ENCODE data around the gene GOLGA8K. TPM values are rescaled to one million over a fixed set of nuclear protein-coding genes. Genes with fewer than 3 reads are reported as not detected.
A peak's percentile ranks its signal among the peaks of the same experiment; 100 is the strongest.
"Not testable (repeated sequence)": the region's sequence is repeated elsewhere in the genome, so short reads cannot be mapped to it uniquely, and the experiment has no call there.

The GOLGA8K gene
- polyA plus RNA-seq, 3 donors = 3.2 TPM; not detected in 2

DNA sequence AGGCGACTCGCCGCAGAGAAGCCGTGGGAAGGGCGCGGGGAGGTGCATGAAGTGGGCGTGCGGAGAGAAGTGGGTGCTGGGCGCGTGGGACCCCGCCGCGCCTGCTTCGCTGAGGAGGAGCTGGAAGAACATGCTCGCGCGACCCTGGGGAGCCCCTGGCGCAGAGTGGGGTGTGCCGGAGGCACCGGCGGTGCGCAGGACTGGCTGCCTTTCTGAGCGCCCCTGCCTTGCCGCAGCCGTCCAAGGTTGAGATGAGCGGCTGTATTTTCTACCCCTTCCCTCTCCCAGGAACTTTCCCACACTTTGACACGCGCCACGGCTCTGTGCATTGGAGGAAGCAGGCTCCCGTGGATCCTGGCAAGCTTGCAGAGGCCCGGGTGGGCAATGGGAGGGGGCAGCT, 56.1 kb downstream of the GOLGA8K start:
- H3K9ac ChIP-seq (ENCODE audit: insufficient read depth, low read length, poor library complexity, severe bottlenecking); intact Hi-C loops (cut with micrococcal nuclease); H3K9me3 ChIP-seq (replicated peaks in 1 of 2; ENCODE audit: control insufficient read depth in 1 of 2, insufficient read depth in 1 of 2, low read length in 2 of 2); DNase-seq; H3K4me1 ChIP-seq (ENCODE audit: control insufficient read depth in 1 of 2, insufficient read depth in 2 of 2, low read length in 2 of 2); H3K27ac ChIP-seq (ENCODE audit: low read depth in 1 of 2, low read length in 2 of 2); H3K4me1 Mint-ChIP-seq; H3K36me3 ChIP-seq (replicated peaks in 1 of 2; ENCODE audit: control insufficient read depth in 1 of 2, insufficient read depth in 2 of 2, low read length in 2 of 2); H3K27me3 ChIP-seq (ENCODE audit: control insufficient read depth in 2 of 2, insufficient read depth in 2 of 2, low read length in 2 of 2); H3K4me2 ChIP-seq (replicated peaks; ENCODE audit: extremely low read depth, low read length, poor library complexity, severe bottlenecking); H3K27ac Mint-ChIP-seq; H3K9me3 Mint-ChIP-seq; H3K79me2 ChIP-seq (ENCODE audit: insufficient read depth, low read length); H3K4me3 Mint-ChIP-seq; H4K20me1 ChIP-seq (ENCODE audit: insufficient read depth, low read length); H2AFZ ChIP-seq (ENCODE audit: insufficient read depth, low read depth, low read length, poor library complexity, severe bottlenecking); H3K27me3 Mint-ChIP-seq (ENCODE audit: low read depth in 3 of 3); H3K36me3 Mint-ChIP-seq; H3K4me3 ChIP-seq (replicated peaks in 1 of 3; ENCODE audit: low read depth in 2 of 3, low read length in 3 of 3): not testable (repeated sequence)
- WGBS (ENCODE audit: insufficient coverage) = no CpG with 5 or more reads among the region's 31 CpGs

- H3K4me3 Mint-ChIP-seq; DNase-seq; H2AFZ ChIP-seq (ENCODE audit: insufficient read depth, low read depth, low read length, poor library complexity, severe bottlenecking); H3K4me3 ChIP-seq (replicated peaks in 1 of 3; ENCODE audit: low read depth in 2 of 3, low read length in 3 of 3); H3K27ac Mint-ChIP-seq; H3K4me2 ChIP-seq (replicated peaks; ENCODE audit: extremely low read depth, low read length, poor library complexity, severe bottlenecking); H3K79me2 ChIP-seq (ENCODE audit: insufficient read depth, low read length); H3K4me1 ChIP-seq (ENCODE audit: control insufficient read depth in 1 of 2, insufficient read depth in 2 of 2, low read length in 2 of 2); H3K27ac ChIP-seq (ENCODE audit: low read depth in 1 of 2, low read length in 2 of 2); intact Hi-C loops (cut with micrococcal nuclease); H3K9me3 Mint-ChIP-seq; H3K9me3 ChIP-seq (replicated peaks in 1 of 2; ENCODE audit: control insufficient read depth in 1 of 2, insufficient read depth in 1 of 2, low read length in 2 of 2); H3K9ac ChIP-seq (ENCODE audit: insufficient read depth, low read length, poor library complexity, severe bottlenecking); H3K36me3 ChIP-seq (replicated peaks in 1 of 2; ENCODE audit: control insufficient read depth in 1 of 2, insufficient read depth in 2 of 2, low read length in 2 of 2); H4K20me1 ChIP-seq (ENCODE audit: insufficient read depth, low read length); H3K4me1 Mint-ChIP-seq; H3K27me3 ChIP-seq (ENCODE audit: control insufficient read depth in 2 of 2, insufficient read depth in 2 of 2, low read length in 2 of 2); H3K36me3 Mint-ChIP-seq: not testable (repeated sequence)
- WGBS (ENCODE audit: insufficient coverage) = no CpG with 5 or more reads among the region's 46 CpGs
- H3K27me3 Mint-ChIP-seq (ENCODE audit: low read depth in 3 of 3) = peaks cover 3 to 11% (median 4%) of the 10 kb centered on the region in 3 donors
These were observed 57.0 kb downstream of the GOLGA8K start for GRCh38 chr15:32345978-32346547.

DNA sequence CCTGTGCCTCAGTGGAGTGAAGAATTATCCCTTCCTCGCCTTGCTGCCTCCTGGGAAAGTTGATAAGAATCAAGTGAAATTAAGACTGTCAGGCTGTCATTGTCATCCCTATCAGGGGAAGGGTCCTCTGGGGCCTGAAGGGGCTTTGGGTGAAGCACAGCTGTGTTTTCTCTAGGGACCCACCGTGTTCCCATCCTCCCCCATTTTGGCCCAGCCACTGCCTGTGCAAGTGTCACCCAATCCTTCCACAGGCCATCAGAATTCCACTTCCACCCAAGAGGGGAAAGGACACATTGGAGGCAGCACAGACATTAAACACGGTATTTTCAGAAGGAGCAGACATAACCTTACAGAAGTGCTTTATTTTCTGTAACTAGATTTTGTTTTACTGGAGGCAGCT, 59.2 kb downstream of the GOLGA8K start:
- H3K79me2 ChIP-seq (ENCODE audit: insufficient read depth, low read length); H2AFZ ChIP-seq (ENCODE audit: insufficient read depth, low read depth, low read length, poor library complexity, severe bottlenecking); H3K27ac Mint-ChIP-seq; intact Hi-C loops (cut with micrococcal nuclease); H3K9me3 Mint-ChIP-seq; H3K4me1 Mint-ChIP-seq; H3K27me3 ChIP-seq (ENCODE audit: control insufficient read depth in 2 of 2, insufficient read depth in 2 of 2, low read length in 2 of 2); H3K4me1 ChIP-seq (ENCODE audit: control insufficient read depth in 1 of 2, insufficient read depth in 2 of 2, low read length in 2 of 2); H3K4me3 ChIP-seq (replicated peaks in 1 of 3; ENCODE audit: low read depth in 2 of 3, low read length in 3 of 3); H3K9ac ChIP-seq (ENCODE audit: insufficient read depth, low read length, poor library complexity, severe bottlenecking); H3K36me3 Mint-ChIP-seq; H4K20me1 ChIP-seq (ENCODE audit: insufficient read depth, low read length); H3K9me3 ChIP-seq (replicated peaks in 1 of 2; ENCODE audit: control insufficient read depth in 1 of 2, insufficient read depth in 1 of 2, low read length in 2 of 2); H3K4me2 ChIP-seq (replicated peaks; ENCODE audit: extremely low read depth, low read length, poor library complexity, severe bottlenecking); DNase-seq; H3K36me3 ChIP-seq (replicated peaks in 1 of 2; ENCODE audit: control insufficient read depth in 1 of 2, insufficient read depth in 2 of 2, low read length in 2 of 2); H3K27ac ChIP-seq (ENCODE audit: low read depth in 1 of 2, low read length in 2 of 2): not testable (repeated sequence)
- peaks cover 3 to 13% (median 4%) of the 10 kb centered on the region in 3 donors for H3K27me3 Mint-ChIP-seq (ENCODE audit: low read depth in 3 of 3)
- peak overlapping the region in 1 of 2 donors; percentile 76 for H3K4me3 Mint-ChIP-seq
- WGBS (ENCODE audit: insufficient coverage) = no CpG with 5 or more reads among the region's 3 CpGs

Small RNA genes lying within 50 kb of the gene (small RNA-seq; reads per million reads assigned to genes)
- 3.1 reads per million, percentile 24 among the genes with 10 or more reads in this experiment for gene RF00096 (ENCODE audit: insufficient read length, low read depth)
- gene RN7SL185P (ENCODE audit: insufficient read length, low read depth) = not detected
- not detected for gene RN7SL539P (ENCODE audit: insufficient read length, low read depth)

Other genes starting within 250 kb of the GOLGA8K start
- gene GOLGA8O, start 52.3 kb upstream of the GOLGA8K start, polyA plus RNA-seq = 1 to 10 TPM in 1 of 3 donors, not detected in 2; 1.7 TPM
- 1 to 10 TPM in 1 of 3 donors, under 1 TPM in 2; 0.04 to 8.3 (median 0.66) TPM for gene GOLGA8N, start 190.2 kb upstream of the GOLGA8K start, polyA plus RNA-seq
- gene ARHGAP11A, start 212.2 kb upstream of the GOLGA8K start, polyA plus RNA-seq = 1 to 10 TPM in 2 of 3 donors, under 1 TPM in 1; 0.91 to 1.6 (median 1.4) TPM
- gene SCG5, start 238.4 kb upstream of the GOLGA8K start, polyA plus RNA-seq = not detected

Data from CD14-positive monocyte (primary cell).